GM12878 (cell line): ENCODE results near the gene MTCL3.

ENCODE experiments used
- CHD1 ChIP-seq: IDR thresholded peaks from 2 replicates; pipeline ENCODE4 v1.6.1; 2012; ENCODE audit warnings: low read depth, low read length, improper control_type of control experiment
- EP300 ChIP-seq, 2 experiments: fragments of 150-350 bp in 1 of 2; IDR thresholded peaks; 2 replicates each; pipeline ENCODE4 v1.6.1; 2011 to 2012; ENCODE audit warnings: low read depth in 2 of 2, low read length in 2 of 2, borderline replicate concordance in 1 of 2, improper control_type of control experiment in 1 of 2, inconsistent platforms in 1 of 2; ENCODE audit not compliant: control insufficient read depth in 1 of 2
- NRF1 ChIP-seq: conservative IDR thresholded peaks from 2 replicates; pipeline ENCODE4 v1.6.1; 2011; ENCODE audit warnings: mild to moderate bottlenecking, low read depth, low read length, improper control_type of control experiment
- RAD21 ChIP-seq: IDR thresholded peaks from 2 replicates; pipeline ENCODE4 v1.6.1; 2011; ENCODE audit warnings: mild to moderate bottlenecking, low read depth, low read length, moderate library complexity; ENCODE audit not compliant: insufficient read depth
- TAF1 ChIP-seq: IDR thresholded peaks from 2 replicates; pipeline ENCODE4 v1.6.1; 2011; ENCODE audit warnings: mild to moderate bottlenecking, low read depth, low read length, borderline replicate concordance
- TBL1XR1 ChIP-seq: IDR thresholded peaks from 2 replicates; pipeline ENCODE4 v1.6.1; 2012; ENCODE audit warnings: low read depth, low read length, improper control_type of control experiment
- TF ChIP-seq, protein P1 (sequence below): IDR thresholded peaks from 2 replicates; pipeline ENCODE4 v1.6.1; 2012; ENCODE audit warnings: low read depth, low read length, improper control_type of control experiment

DNA sequence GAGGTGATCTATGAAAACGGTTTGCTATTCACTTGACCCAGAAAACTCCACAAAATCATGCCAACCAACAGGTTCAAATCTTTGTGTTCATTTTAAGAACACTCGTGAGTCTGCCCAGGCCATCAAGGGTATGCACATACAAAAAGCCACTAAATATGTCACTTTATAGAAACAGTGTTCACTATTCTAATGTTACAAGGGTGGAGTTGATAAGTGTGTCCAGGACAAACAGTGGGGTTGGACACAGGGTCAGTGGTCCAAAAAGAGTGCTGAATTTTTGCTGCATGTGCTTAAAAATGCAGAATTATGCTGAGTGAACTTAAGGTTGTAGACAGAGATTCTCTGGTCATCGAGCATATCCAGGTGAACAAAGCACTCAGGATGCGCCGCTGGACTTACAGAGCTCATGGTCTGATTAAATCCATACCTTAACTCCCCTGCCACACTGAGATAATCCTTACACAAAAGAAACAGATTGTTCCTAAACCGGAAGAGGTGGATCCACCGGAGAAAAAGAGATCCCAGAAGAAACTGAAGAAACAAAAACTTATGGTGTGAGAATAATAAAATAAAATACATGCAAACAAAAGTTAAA lies 83.4 kb downstream of the MTCL3 start:
- TF ChIP-seq EP300 (IDR thresholded peaks at IDR 0.05; ENCODE audit: borderline replicate concordance in 1 of 2, control insufficient read depth in 1 of 2, low read depth in 2 of 2, low read length in 2 of 2) (no peak), TBL1XR1 (no peak), NRF1 (no peak), CHD1 (no peak), TAF1 (no peak), RAD21 (no peak)
- TF ChIP-seq, protein P1, sequence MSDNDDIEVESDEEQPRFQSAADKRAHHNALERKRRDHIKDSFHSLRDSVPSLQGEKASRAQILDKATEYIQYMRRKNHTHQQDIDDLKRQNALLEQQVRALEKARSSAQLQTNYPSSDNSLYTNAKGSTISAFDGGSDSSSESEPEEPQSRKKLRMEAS, result no peak
